ENCODE data around the gene HLA-B. TPM values are rescaled to one million over a fixed set of nuclear protein-coding genes. Genes with fewer than 3 reads are reported as not detected.

HLA-B gene
- total RNA-seq, 1 experiment from 2014 or later, result 68.6 TPM

DNA sequence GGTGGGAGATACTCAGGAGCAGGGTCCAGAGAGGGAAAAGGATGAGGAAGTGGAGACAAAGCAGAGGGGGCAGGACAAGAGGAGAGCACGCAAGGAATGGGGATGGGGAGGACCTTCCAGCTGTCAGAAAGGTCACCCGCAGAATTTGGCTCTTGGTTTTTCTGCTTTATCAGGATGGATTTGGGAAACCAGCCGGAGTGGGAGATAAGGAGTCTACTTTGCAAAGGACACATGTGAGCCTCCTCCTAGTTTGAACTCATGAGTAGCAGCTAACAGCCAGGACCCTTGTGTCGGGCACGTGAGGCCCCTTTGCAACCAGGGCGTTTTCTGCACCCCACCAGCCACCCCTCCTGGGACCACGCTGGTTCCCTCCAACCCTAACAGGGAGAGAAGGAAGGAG lies 38.9 kb upstream of the HLA-B start:
- H3K4me3 Mint-ChIP-seq, result no peak overlapping the region
- no peaks in the 10 kb centered on the region for H3K79me1 ChIP-seq (ENCODE audit: insufficient read depth, low read depth, low read length, poor library complexity, severe bottlenecking)
- no peak overlapping the region for H3K56ac ChIP-seq (ENCODE audit: insufficient read length, low read depth, low read length)
- H3K4ac ChIP-seq (ENCODE audit: low read depth, low read length), result no peak overlapping the region
- H3K4me1 ChIP-seq (ENCODE audit: insufficient read depth, low read length), result no peaks in the 10 kb centered on the region; the same call in 1 of the 2 replicates
- no peak overlapping the region for H3K14ac ChIP-seq (ENCODE audit: insufficient read depth, low read length)
- peaks cover 41 to 43% of the 10 kb centered on the region in 2 experiments for H3K4me1 Mint-ChIP-seq
- peaks cover 39% of the 10 kb centered on the region for H3K27me3 Mint-ChIP-seq (ENCODE audit: low read depth)
- H2AK5ac ChIP-seq (ENCODE audit: insufficient read length, low read length), result no peak overlapping the region
- no peak for DNase-seq
- no peak overlapping the region for H4K5ac ChIP-seq (ENCODE audit: insufficient read length, low read depth, low read length)
- H2AFZ ChIP-seq (ENCODE audit: low read length), result no peak overlapping the region
- no peak overlapping the region for H4K8ac ChIP-seq (replicated peaks; ENCODE audit: insufficient read length, low read depth, low read length)
- H3T11ph ChIP-seq (ENCODE audit: low read length), result no peak overlapping the region
- H3K36me3 Mint-ChIP-seq (ENCODE audit: insufficient read depth in 1 of 3, low read depth in 3 of 3), result peaks cover 2 to 6% (median 5%) of the 10 kb centered on the region in 3 experiments
- H3K9me3 ChIP-seq (ENCODE audit: control insufficient read depth, low read depth, low read length), result no peaks in the 10 kb centered on the region
- H3K9ac ChIP-seq (ENCODE audit: extremely low read depth, insufficient read length, low read length), result no peak overlapping the region
- H3K79me2 ChIP-seq (ENCODE audit: insufficient read depth, low read length), result no peaks in the 10 kb centered on the region
- H4K91ac ChIP-seq (ENCODE audit: insufficient read length, low read depth, low read length), result no peak overlapping the region
- H3K9me3 Mint-ChIP-seq, result peaks cover 5 to 16% of the 10 kb centered on the region in 2 experiments
- no CpG with 5 or more reads among the region's 7 CpGs for WGBS (ENCODE audit: extremely low coverage, insufficient read length, low lambda C conversion rate)
- H3K18ac ChIP-seq (ENCODE audit: insufficient read length, low read depth, low read length), result no peak overlapping the region
- H3K23ac ChIP-seq (ENCODE audit: insufficient read length, low read depth, low read length), result no peak overlapping the region
- H3K27me3 ChIP-seq (ENCODE audit: insufficient read depth, low read length), result no peaks in the 10 kb centered on the region; the same call in 1 of the 2 replicates
- H3K4me2 ChIP-seq (ENCODE audit: insufficient read depth, insufficient read length, low read length), result no peak overlapping the region
- TF ChIP-seq, protein P1, sequence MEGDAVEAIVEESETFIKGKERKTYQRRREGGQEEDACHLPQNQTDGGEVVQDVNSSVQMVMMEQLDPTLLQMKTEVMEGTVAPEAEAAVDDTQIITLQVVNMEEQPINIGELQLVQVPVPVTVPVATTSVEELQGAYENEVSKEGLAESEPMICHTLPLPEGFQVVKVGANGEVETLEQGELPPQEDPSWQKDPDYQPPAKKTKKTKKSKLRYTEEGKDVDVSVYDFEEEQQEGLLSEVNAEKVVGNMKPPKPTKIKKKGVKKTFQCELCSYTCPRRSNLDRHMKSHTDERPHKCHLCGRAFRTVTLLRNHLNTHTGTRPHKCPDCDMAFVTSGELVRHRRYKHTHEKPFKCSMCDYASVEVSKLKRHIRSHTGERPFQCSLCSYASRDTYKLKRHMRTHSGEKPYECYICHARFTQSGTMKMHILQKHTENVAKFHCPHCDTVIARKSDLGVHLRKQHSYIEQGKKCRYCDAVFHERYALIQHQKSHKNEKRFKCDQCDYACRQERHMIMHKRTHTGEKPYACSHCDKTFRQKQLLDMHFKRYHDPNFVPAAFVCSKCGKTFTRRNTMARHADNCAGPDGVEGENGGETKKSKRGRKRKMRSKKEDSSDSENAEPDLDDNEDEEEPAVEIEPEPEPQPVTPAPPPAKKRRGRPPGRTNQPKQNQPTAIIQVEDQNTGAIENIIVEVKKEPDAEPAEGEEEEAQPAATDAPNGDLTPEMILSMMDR (conservative IDR thresholded peaks at IDR 0.05), result no peak
- no peak overlapping the region for H3K27ac Mint-ChIP-seq
- peaks cover 9% of the 10 kb centered on the region for H3K23me2 ChIP-seq (ENCODE audit: insufficient read length, low read depth, low read length, poor library complexity, severe bottlenecking)
- H2BK15ac ChIP-seq (ENCODE audit: low read depth, low read length), result no peak overlapping the region
- H2BK120ac ChIP-seq (ENCODE audit: low read depth, low read length, poor library complexity, severe bottlenecking), result no peak overlapping the region
- H4K20me1 ChIP-seq (ENCODE audit: control insufficient read depth, insufficient read depth, insufficient read length), result no peaks in the 10 kb centered on the region
- H2BK5ac ChIP-seq (ENCODE audit: insufficient read length, low read length), result no peak overlapping the region
- H2BK12ac ChIP-seq (ENCODE audit: insufficient read length, low read depth, low read length), result no peak overlapping the region
- H3K27ac ChIP-seq (ENCODE audit: insufficient read length, low read depth, low read length), result no peak overlapping the region
- no peak overlapping the region for H2BK20ac ChIP-seq (ENCODE audit: low read depth, low read length, poor library complexity, severe bottlenecking)
